IPS DF 6.9 (cell line): Measurements from ENCODE around the gene TTC39A.
A peak's percentile ranks its signal among the peaks of the same experiment; 100 is the strongest.

ENCODE experiments used
- DNase-seq: peaks from one replicate; pipeline ENCODE4 v3.0.0-alpha.2; 2013; ENCODE audit warnings: low read depth, low spot score
- H3K27ac ChIP-seq: one replicate; pipeline ENCODE4 v1.5.1; 2013; ENCODE audit warnings: low read length, control low read depth
- H3K27me3 ChIP-seq: 2 replicates; pipeline ENCODE4 v1.6.1; 2013; ENCODE audit warnings: mild to moderate bottlenecking, low read length; ENCODE audit not compliant: control insufficient read depth, insufficient read depth
- H3K36me3 ChIP-seq: 2 replicates; pipeline ENCODE4 v1.6.1; 2013; ENCODE audit warnings: low read length; ENCODE audit not compliant: control insufficient read depth, insufficient read depth
- H3K4me1 ChIP-seq: 2 replicates; pipeline ENCODE4 v1.6.1; 2013; ENCODE audit warnings: low read length; ENCODE audit not compliant: control insufficient read depth, insufficient read depth
- H3K4me3 ChIP-seq: 2 replicates; pipeline ENCODE4 v1.5.1; 2013; ENCODE audit warnings: mild to moderate bottlenecking, low read length
- H3K9me3 ChIP-seq: 2 replicates; pipeline ENCODE4 v1.6.1; 2013; ENCODE audit warnings: low read length, inconsistent platforms; ENCODE audit not compliant: control insufficient read depth, insufficient read depth
- WGBS: extraction: QIAGEN DNeasy Blood & Tissue Kit; methylation state at CpG from one replicate; pipeline ENCODE4 v1.1.7; 2013; ENCODE audit warnings: mixed read lengths, missing lambda C conversion rate; ENCODE audit not compliant: insufficient read length, insufficient coverage; 5-methylcytosine and 5-hydroxymethylcytosine counted together

Gene TTC39A

DNA sequence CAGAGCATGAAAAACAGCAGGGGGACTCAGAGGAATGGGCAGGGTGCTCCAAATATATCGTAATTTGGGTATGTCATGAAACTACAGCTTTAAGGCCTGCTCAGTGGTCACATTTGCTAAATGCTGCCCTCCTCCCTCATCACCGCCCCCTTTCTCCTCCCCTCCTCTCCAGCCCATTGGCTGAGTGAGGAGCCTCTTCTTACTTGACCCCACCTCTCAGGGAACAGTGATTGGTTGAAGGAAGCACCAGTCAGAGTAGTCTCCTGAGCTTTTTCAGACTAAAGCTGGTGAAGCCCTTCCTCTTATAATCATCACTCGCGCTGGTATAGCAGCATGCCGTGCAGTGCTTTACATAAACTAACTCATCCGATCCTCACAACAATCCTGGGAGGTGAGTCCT is 10.0 kb upstream of the TTC39A start:
- no CpG with 5 or more reads among the region's 6 CpGs for WGBS
- H3K27me3 ChIP-seq: peaks cover 3% of the 10 kb centered on the region; the same call in 1 of the 2 replicates
- no peaks in the 10 kb centered on the region for H3K36me3 ChIP-seq
- peaks cover 6% of the 10 kb centered on the region for H3K4me1 ChIP-seq
- DNase-seq: no peak
- no peak overlapping the region for H3K27ac ChIP-seq
- no peak overlapping the region for H3K4me3 ChIP-seq
- H3K9me3 ChIP-seq: no peaks in the 10 kb centered on the region

DNA sequence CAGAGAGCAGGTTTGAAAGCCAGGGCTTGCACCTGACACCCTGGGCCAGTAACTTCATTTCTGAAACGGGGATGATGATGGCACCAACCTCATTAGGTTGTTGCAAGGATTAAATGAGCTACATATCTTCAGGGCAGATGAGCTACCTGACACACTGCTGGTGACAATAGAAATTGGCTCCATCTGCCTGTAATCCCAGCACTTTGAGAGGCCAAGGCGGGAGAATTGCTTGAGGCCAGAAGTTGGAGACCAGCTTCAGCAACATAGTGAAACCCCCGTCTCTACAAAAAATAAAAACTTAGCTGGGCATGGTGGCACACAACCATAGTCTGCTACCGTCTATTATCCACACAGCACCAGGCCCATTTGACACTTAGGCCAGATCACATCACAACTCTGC is 6.3 kb upstream of the TTC39A start:
- DNase-seq: no peak
- WGBS: no CpG with 5 or more reads among the region's 4 CpGs
- H3K4me1 ChIP-seq: no peaks in the 10 kb centered on the region
- no peaks in the 10 kb centered on the region for H3K27me3 ChIP-seq
- H3K27ac ChIP-seq: no peak overlapping the region
- H3K4me3 ChIP-seq: no peak overlapping the region
- H3K9me3 ChIP-seq: no peaks in the 10 kb centered on the region
- H3K36me3 ChIP-seq: no peaks in the 10 kb centered on the region

- DNase-seq: no peak
- Histone ChIP-seq H3K27ac (no peak overlapping the region), H3K4me1 (peaks cover 5% of the 10 kb centered on the region; the same call in 1 of the 2 replicates), H3K27me3 (no peaks in the 10 kb centered on the region), H3K9me3 (no peaks in the 10 kb centered on the region), H3K36me3 (no peaks in the 10 kb centered on the region), H3K4me3 (no peak overlapping the region)
- no CpG with 5 or more reads among the region's 3 CpGs for WGBS
These were observed 5.6 kb upstream of the TTC39A start for GRCh38 chr1:51336004-51336403.

DNA sequence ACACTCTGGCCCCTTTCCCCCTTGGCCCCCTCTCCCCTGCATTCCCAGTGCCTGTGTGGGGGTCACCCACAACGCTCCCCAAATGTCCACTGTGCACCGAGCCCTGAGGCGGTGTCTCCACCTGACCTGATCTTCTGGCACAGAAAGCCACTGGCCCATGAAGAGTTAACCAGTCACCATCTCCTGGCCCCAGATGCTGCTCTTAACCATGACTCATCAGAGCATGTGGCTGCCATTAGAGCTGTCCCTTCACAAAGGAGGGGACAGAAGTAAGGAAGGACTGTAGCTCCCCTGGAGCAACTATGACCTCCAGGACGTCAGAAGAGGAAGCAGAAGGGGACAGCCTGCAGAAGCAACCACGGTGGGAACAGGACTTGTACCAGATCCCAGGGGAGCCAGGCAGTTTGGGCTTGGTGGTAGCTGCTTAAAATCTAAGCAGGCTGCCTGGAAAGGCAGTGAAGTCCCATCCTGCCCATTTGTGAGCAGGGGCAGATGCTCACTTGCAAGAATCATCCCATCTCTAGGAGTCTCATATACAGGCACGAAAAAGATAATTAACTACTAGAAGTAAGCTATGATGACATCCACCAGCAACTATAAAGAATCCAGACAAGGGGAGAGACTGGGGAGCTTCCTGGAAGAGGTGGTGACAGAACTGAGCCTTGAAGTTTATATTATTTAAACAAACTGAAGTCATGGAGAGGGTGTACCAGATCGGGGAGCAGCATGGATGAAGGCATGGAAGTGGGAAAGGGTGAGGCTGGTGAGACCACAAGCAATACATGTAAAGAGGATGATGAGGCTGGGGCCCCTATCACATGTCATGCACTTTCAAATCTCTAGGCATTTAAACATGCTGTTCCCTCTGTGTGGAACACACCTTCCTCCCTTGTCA is 1.1 kb upstream of the TTC39A start:
- H3K27me3 ChIP-seq: no peaks in the 10 kb centered on the region; the same call in 1 of the 2 replicates
- H3K4me1 ChIP-seq: peaks cover 6% of the 10 kb centered on the region; the same call in 1 of the 2 replicates
- H3K27ac ChIP-seq: no peak overlapping the region
- DNase-seq: no peak
- no peaks in the 10 kb centered on the region for H3K9me3 ChIP-seq
- no CpG with 5 or more reads among the region's 7 CpGs for WGBS
- H3K4me3 ChIP-seq: no peak overlapping the region
- H3K36me3 ChIP-seq: no peaks in the 10 kb centered on the region

- no peak overlapping the region for H3K27ac ChIP-seq
- no peak for DNase-seq
- H3K36me3 ChIP-seq: no peaks in the 10 kb centered on the region
- H3K4me1 ChIP-seq: peaks cover 6% of the 10 kb centered on the region; the same call in 1 of the 2 replicates
- no CpG with 5 or more reads among the region's 26 CpGs for WGBS
- H3K9me3 ChIP-seq: no peaks in the 10 kb centered on the region
- peak overlapping the region; percentile 59; the same call in 1 of the 2 replicates for H3K4me3 ChIP-seq
- no peaks in the 10 kb centered on the region; the same call in 1 of the 2 replicates for H3K27me3 ChIP-seq
These were observed 678 bp downstream of the TTC39A start for GRCh38 chr1:51329443-51330325.

DNA sequence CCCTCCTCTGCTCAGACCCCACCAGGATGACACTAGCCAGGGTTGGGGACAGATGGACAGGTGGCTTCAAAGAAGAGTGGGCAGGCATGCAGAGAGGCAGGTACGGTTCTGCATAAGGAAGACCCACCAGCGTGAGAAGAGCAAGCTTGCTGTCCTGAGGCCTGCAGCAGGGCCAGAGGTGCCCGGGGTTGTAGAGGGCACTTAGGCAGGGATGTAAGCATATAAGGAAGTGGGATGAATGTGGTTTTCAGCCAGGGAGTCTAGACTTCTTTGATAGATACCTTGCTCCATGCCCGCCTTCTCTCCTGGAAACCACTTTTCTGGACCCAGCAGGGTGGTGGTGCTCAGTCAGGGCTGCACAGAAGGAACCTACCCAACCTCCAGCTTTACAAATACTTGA is 1.4 kb downstream of the TTC39A start:
- Histone ChIP-seq H3K9me3 (no peaks in the 10 kb centered on the region), H3K4me1 (peaks cover 6% of the 10 kb centered on the region; the same call in 1 of the 2 replicates), H3K4me3 (no peak overlapping the region), H3K27ac (no peak overlapping the region), H3K36me3 (no peaks in the 10 kb centered on the region), H3K27me3 (no peaks in the 10 kb centered on the region; the same call in 1 of the 2 replicates)
- DNase-seq: no peak
- WGBS: no CpG with 5 or more reads among the region's 4 CpGs

- no peaks in the 10 kb centered on the region for H3K36me3 ChIP-seq
- no CpG with 5 or more reads among the region's 3 CpGs for WGBS
- no peak for DNase-seq
These were observed 2.1 kb downstream of the TTC39A start for GRCh38 chr1:51328279-51328678.

GRCh38 chr1:51327386-51327785 is 3.0 kb downstream of the TTC39A start:
- no peak for DNase-seq
- Histone ChIP-seq H3K4me1 (peaks cover 6% of the 10 kb centered on the region; the same call in 1 of the 2 replicates), H3K27me3 (no peaks in the 10 kb centered on the region; the same call in 1 of the 2 replicates), H3K9me3 (no peaks in the 10 kb centered on the region), H3K4me3 (no peak overlapping the region), H3K27ac (no peak overlapping the region), H3K36me3 (no peaks in the 10 kb centered on the region)
- WGBS: no CpG with 5 or more reads among the region's 5 CpGs

More at GRCh38 chr1:51328279-51328678, 2.1 kb downstream of the TTC39A start:
- Histone ChIP-seq H3K27ac (no peak overlapping the region), H3K4me3 (no peak overlapping the region), H3K4me1 (peaks cover 6% of the 10 kb centered on the region; the same call in 1 of the 2 replicates), H3K27me3 (no peaks in the 10 kb centered on the region; the same call in 1 of the 2 replicates), H3K9me3 (no peaks in the 10 kb centered on the region)

- no peak overlapping the region for H3K4me3 ChIP-seq
- peaks cover 6% of the 10 kb centered on the region; the same call in 1 of the 2 replicates for H3K4me1 ChIP-seq
- no peaks in the 10 kb centered on the region; the same call in 1 of the 2 replicates for H3K27me3 ChIP-seq
- H3K36me3 ChIP-seq: no peaks in the 10 kb centered on the region
- no peak overlapping the region for H3K27ac ChIP-seq
- H3K9me3 ChIP-seq: no peaks in the 10 kb centered on the region
- WGBS: no CpG with 5 or more reads among the region's 8 CpGs
- DNase-seq: no peak
These were observed 3.5 kb downstream of the TTC39A start for GRCh38 chr1:51326839-51327238.
